HepG2 (cell line): ENCODE data around the gene TUBB. TPM values are rescaled to one million over a fixed set of nuclear protein-coding genes. Genes with fewer than 3 reads are reported as not detected.

Source experiments
- CENPT ChIP-seq: sonication (generic); formaldehyde crosslinking; IDR thresholded peaks from 2 replicates; pipeline ENCODE4 v1.8.0; 2022; ENCODE audit warnings: low read depth, mild to moderate bottlenecking, moderate library complexity, missing genetic modification reagents
- ERF ChIP-seq: IDR thresholded peaks from 2 replicates; pipeline ENCODE4 v1.6.1; 2018; ENCODE audit warnings: missing biosample characterization, missing genetic modification reagents
- FOXO1 ChIP-seq: sonication (generic); formaldehyde crosslinking; IDR thresholded peaks from 2 replicates; pipeline ENCODE4 v1.4.0; 2020; ENCODE audit warnings: missing genetic modification reagents
- KAT8 ChIP-seq: IDR thresholded peaks from 2 replicates; pipeline ENCODE4 v1.6.1; 2016; ENCODE audit warnings: missing genetic modification reagents, missing compliant biosample characterization
- KDM2A ChIP-seq: sonication (generic); formaldehyde crosslinking; IDR thresholded peaks from 2 replicates; pipeline ENCODE4 v1.4.0; 2020; ENCODE audit warnings: low read depth, missing genetic modification reagents, borderline replicate concordance
- KDM4B ChIP-seq: sonication (generic); formaldehyde crosslinking; IDR thresholded peaks from 2 replicates; pipeline ENCODE4 v1.4.0; 2020; ENCODE audit warnings: missing genetic modification reagents
- MIXL1 ChIP-seq: IDR thresholded peaks from 2 replicates; pipeline ENCODE4 v1.6.1; 2016
- POLR2G ChIP-seq: fragments of 200-400 bp; formaldehyde crosslinking; IDR thresholded peaks from 2 replicates; pipeline ENCODE4 v1.6.1; 2018; ENCODE audit warnings: mild to moderate bottlenecking, low read depth, low read length, moderate library complexity
- REXO4 ChIP-seq: sonication (generic); formaldehyde crosslinking; IDR thresholded peaks from 2 replicates; pipeline ENCODE4 v1.8.0; 2022; ENCODE audit warnings: missing genetic modification reagents, mild to moderate bottlenecking, borderline replicate concordance
- TAF15 ChIP-seq: fragments of 200-400 bp; formaldehyde crosslinking; IDR thresholded peaks from one replicate; pipeline ENCODE4 v1.6.1; 2018; ENCODE audit warnings: mild to moderate bottlenecking, low read depth, low read length; ENCODE audit not compliant: poor library complexity, severe bottlenecking
- polyA plus RNA-seq, 8 experiments: library from polyadenylated mRNA; depleted of rRNA in 3 of 8; stranded (reverse) in 7 of 8; unstranded in 1 of 8; fragments of >200 nt; fragmentation: Illumina TruSeq in 4 of 8; extraction: Trizol in 4 of 8; gene quantifications; 2 replicates each; pipeline versions ENCODE4 v1.2.1 to v1.2.3, GENCODE V29; 2011 to 2016; ENCODE audit warnings: low read depth in 4 of 8, missing spikeins in 1 of 8, mixed read lengths in 1 of 8; ENCODE audit not compliant: insufficient read depth in 1 of 8
- total RNA-seq, 5 experiments: library from RNA; depleted of rRNA; stranded (reverse); fragments of >200 nt; fragmentation: Illumina TruSeq; extraction: Trizol; gene quantifications; 2 replicates each; pipeline ENCODE4 v1.2.3, GENCODE V29; 2016; ENCODE audit warnings: low read depth in 1 of 5
- TF ChIP-seq, protein P1 (sequence below): sonication (generic); formaldehyde crosslinking; IDR thresholded peaks from 2 replicates; pipeline ENCODE4 v1.4.0; 2020; ENCODE audit warnings: missing genetic modification reagents, mild to moderate bottlenecking, borderline replicate concordance
- TF ChIP-seq, protein P2 (sequence below): sonication (generic); formaldehyde crosslinking; IDR thresholded peaks from 2 replicates; pipeline ENCODE4 v1.8.1; 2023; ENCODE audit warnings: missing genetic modification reagents, mild to moderate bottlenecking, borderline replicate concordance
- TF ChIP-seq, protein P3 (sequence below): sonication (generic); formaldehyde crosslinking; IDR thresholded peaks from 2 replicates; pipeline ENCODE4 v1.5.1; 2020; ENCODE audit warnings: mild to moderate bottlenecking, missing genetic modification reagents, moderate library complexity
- TF ChIP-seq, protein P4 (sequence below): sonication (generic); formaldehyde crosslinking; IDR thresholded peaks from 2 replicates; pipeline ENCODE4 v1.4.0; 2020; ENCODE audit warnings: mild to moderate bottlenecking, missing genetic modification reagents
- TF ChIP-seq, protein P5 (sequence below): sonication (generic); formaldehyde crosslinking; conservative IDR thresholded peaks from 2 replicates; pipeline ENCODE4 v1.4.0; 2020; ENCODE audit warnings: missing genetic modification reagents
- TF ChIP-seq, protein P6 (sequence below): IDR thresholded peaks from 2 replicates; pipeline ENCODE4 v1.6.1; 2016; ENCODE audit warnings: mild to moderate bottlenecking

The TUBB gene
- total and polyA plus RNA-seq, 2 of the 13 experiments (the other 11 are each of a cell fraction or from before 2014, with no cell fraction given), result 911 to 1,163 TPM

DNA sequence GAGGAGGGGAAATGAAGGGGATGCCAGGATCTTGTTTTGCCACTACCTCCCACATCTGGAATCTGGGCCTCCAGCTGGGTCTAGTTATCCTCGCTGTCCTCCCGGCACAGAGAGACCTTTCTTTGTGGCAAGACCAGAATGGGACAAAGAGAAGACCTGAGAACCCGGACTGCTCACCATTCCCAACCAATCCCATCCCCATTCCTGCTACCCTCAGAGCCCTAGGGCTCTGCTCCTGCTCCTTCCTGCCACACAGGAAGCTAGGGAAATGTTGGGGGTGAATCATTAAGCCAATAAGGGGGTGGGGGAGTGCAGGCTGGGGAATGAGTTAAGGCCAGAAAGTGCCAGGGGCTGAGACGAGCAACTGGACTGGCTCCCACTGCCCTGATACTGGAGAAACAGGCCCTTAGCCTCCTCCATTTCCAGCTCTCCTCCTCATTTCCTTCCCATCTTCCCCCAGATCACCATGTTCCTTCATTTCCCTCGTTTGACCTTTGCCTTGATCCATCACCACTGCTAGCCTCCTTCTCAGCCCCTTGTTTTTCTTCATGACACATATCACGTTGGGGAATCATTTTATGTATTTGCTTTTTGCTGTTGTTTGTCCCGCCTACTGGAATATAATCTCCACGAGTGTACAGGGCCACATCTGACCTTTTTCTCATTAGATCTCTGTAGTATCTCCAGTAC lies 28.8 kb downstream of the TUBB start (continued):
- TF ChIP-seq, protein P1, sequence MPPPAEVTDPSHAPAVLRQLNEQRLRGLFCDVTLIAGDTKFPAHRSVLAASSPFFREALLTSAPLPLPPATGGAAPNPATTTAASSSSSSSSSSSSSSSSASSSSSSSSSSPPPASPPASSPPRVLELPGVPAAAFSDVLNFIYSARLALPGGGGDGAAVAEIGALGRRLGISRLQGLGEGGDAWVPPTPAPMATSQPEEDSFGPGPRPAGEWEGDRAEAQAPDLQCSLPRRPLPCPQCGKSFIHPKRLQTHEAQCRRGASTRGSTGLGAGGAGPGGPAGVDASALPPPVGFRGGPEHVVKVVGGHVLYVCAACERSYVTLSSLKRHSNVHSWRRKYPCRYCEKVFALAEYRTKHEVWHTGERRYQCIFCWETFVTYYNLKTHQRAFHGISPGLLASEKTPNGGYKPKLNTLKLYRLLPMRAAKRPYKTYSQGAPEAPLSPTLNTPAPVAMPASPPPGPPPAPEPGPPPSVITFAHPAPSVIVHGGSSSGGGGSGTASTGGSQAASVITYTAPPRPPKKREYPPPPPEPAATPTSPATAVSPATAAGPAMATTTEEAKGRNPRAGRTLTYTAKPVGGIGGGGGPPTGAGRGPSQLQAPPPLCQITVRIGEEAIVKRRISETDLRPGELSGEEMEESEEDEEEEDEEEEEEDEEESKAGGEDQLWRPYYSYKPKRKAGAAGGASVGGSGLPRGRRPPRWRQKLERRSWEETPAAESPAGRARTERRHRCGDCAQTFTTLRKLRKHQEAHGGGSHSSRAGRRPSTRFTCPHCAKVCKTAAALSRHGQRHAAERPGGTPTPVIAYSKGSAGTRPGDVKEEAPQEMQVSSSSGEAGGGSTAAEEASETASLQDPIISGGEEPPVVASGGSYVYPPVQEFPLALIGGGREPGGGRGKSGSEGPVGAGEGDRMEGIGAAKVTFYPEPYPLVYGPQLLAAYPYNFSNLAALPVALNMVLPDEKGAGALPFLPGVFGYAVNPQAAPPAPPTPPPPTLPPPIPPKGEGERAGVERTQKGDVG (CRISPR knock-in tag), result 0 out of 2 replicates have a peak, but pooled peaks have one; percentile 71
- TF ChIP-seq KDM4B (CRISPR knock-in tag) (peak; percentile 15; the same call in 1 of the 2 replicates), KDM2A (CRISPR knock-in tag) (peak; percentile 7; the same call in 1 of the 2 replicates), POLR2G (peak; percentile 76), ERF (CRISPR knock-in tag) (0 out of 2 replicates have a peak, but pooled peaks have one; percentile 39), REXO4 (CRISPR knock-in tag) (no peak), KAT8 (CRISPR knock-in tag) (peak; percentile 13; the same call in 1 of the 2 replicates), FOXO1 (CRISPR knock-in tag) (0 out of 2 replicates have a peak, but pooled peaks have one; percentile 13), TAF15 (no peak), CENPT (CRISPR knock-in tag) (no peak), MIXL1 (CRISPR knock-in tag) (0 out of 2 replicates have a peak, but pooled peaks have one; percentile 83)
- TF ChIP-seq, protein P2, sequence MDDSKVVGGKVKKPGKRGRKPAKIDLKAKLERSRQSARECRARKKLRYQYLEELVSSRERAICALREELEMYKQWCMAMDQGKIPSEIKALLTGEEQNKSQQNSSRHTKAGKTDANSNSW, result 0 out of 2 replicates have a peak, but pooled peaks have one; percentile 52
- TF ChIP-seq, protein P3, sequence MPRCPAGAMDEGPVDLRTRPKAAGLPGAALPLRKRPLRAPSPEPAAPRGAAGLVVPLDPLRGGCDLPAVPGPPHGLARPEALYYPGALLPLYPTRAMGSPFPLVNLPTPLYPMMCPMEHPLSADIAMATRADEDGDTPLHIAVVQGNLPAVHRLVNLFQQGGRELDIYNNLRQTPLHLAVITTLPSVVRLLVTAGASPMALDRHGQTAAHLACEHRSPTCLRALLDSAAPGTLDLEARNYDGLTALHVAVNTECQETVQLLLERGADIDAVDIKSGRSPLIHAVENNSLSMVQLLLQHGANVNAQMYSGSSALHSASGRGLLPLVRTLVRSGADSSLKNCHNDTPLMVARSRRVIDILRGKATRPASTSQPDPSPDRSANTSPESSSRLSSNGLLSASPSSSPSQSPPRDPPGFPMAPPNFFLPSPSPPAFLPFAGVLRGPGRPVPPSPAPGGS, result 0 out of 2 replicates have a peak, but pooled peaks have one; percentile 37
- TF ChIP-seq, protein P4, sequence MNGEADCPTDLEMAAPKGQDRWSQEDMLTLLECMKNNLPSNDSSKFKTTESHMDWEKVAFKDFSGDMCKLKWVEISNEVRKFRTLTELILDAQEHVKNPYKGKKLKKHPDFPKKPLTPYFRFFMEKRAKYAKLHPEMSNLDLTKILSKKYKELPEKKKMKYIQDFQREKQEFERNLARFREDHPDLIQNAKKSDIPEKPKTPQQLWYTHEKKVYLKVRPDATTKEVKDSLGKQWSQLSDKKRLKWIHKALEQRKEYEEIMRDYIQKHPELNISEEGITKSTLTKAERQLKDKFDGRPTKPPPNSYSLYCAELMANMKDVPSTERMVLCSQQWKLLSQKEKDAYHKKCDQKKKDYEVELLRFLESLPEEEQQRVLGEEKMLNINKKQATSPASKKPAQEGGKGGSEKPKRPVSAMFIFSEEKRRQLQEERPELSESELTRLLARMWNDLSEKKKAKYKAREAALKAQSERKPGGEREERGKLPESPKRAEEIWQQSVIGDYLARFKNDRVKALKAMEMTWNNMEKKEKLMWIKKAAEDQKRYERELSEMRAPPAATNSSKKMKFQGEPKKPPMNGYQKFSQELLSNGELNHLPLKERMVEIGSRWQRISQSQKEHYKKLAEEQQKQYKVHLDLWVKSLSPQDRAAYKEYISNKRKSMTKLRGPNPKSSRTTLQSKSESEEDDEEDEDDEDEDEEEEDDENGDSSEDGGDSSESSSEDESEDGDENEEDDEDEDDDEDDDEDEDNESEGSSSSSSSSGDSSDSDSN, result no peak; the same call in 1 of the 2 replicates
- TF ChIP-seq, protein P5, sequence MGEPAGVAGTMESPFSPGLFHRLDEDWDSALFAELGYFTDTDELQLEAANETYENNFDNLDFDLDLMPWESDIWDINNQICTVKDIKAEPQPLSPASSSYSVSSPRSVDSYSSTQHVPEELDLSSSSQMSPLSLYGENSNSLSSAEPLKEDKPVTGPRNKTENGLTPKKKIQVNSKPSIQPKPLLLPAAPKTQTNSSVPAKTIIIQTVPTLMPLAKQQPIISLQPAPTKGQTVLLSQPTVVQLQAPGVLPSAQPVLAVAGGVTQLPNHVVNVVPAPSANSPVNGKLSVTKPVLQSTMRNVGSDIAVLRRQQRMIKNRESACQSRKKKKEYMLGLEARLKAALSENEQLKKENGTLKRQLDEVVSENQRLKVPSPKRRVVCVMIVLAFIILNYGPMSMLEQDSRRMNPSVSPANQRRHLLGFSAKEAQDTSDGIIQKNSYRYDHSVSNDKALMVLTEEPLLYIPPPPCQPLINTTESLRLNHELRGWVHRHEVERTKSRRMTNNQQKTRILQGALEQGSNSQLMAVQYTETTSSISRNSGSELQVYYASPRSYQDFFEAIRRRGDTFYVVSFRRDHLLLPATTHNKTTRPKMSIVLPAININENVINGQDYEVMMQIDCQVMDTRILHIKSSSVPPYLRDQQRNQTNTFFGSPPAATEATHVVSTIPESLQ (CRISPR knock-in tag), result no peak
- TF ChIP-seq, protein P6, sequence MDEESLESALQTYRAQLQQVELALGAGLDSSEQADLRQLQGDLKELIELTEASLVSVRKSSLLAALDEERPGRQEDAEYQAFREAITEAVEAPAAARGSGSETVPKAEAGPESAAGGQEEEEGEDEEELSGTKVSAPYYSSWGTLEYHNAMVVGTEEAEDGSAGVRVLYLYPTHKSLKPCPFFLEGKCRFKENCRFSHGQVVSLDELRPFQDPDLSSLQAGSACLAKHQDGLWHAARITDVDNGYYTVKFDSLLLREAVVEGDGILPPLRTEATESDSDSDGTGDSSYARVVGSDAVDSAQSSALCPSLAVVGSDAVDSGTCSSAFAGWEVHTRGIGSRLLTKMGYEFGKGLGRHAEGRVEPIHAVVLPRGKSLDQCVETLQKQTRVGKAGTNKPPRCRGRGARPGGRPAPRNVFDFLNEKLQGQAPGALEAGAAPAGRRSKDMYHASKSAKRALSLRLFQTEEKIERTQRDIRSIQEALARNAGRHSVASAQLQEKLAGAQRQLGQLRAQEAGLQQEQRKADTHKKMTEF (CRISPR knock-in tag), result peak; percentile 26; the same call in 1 of the 2 replicates
